ENCODE measurements around the gene MAPKBP1. TPM values are rescaled to one million over a fixed set of nuclear protein-coding genes. Genes with fewer than 3 reads are reported as not detected.

MAPKBP1 gene
- total RNA-seq, 1 experiment from 2014 or later: 16.2 TPM

DNA sequence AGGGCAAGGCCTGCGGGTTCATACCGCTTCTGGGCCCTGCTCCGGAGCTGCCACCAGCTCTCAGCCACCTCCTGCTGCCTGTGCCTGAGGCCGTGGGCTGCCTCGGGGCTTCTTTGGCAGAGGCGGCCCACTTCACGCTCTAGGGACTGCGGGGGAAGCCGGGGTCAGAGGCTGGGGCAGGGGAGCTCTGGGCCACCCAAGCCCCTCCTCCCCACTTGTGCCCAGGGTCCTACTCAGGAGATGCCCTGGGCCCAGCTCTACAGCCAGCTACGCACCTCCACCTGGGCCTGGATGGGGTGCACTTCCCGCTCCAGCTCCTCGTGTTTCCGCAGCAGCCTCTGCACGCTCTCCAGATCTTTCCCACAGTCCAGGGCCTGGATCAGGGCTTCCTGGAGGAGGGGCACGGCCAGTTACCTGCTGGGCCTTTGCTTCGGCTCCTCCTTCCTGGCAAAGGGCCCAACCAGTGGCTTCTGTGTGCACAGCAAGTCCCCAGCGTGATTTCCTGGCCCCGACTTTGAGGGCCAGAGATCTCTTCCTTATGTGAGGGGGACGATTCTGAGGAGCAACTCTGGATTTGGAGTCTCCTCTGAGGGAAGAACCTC lies 88.3 kb downstream of the MAPKBP1 start:
- Mint-ChIP-seq H3K27ac (ENCODE audit: unreplicated experiment) (no peak overlapping the region), H3K4me1 (ENCODE audit: low read depth, unreplicated experiment) (peaks cover 6% of the 10 kb centered on the region), H3K27me3 (ENCODE audit: insufficient read depth, unreplicated experiment) (no peaks in the 10 kb centered on the region), H3K4me3 (ENCODE audit: unreplicated experiment) (no peak overlapping the region), H3K36me3 (ENCODE audit: insufficient read depth, unreplicated experiment) (no peaks in the 10 kb centered on the region), H3K9me3 (ENCODE audit: unreplicated experiment) (no peaks in the 10 kb centered on the region)
- ChIA-PET CTCF (interaction anchor here (0.8 kb wide), 1 partner anchor 218 kb away, joined by 3 read pairs; no protein-coding TSS in a partner anchor), POLR2A (no interaction called here)
- no peaks in the 10 kb centered on the region for H3K27me3 ChIP-seq (replicated peaks; ENCODE audit: control insufficient read depth, insufficient read depth, low read length)
- TF ChIP-seq, protein P1, sequence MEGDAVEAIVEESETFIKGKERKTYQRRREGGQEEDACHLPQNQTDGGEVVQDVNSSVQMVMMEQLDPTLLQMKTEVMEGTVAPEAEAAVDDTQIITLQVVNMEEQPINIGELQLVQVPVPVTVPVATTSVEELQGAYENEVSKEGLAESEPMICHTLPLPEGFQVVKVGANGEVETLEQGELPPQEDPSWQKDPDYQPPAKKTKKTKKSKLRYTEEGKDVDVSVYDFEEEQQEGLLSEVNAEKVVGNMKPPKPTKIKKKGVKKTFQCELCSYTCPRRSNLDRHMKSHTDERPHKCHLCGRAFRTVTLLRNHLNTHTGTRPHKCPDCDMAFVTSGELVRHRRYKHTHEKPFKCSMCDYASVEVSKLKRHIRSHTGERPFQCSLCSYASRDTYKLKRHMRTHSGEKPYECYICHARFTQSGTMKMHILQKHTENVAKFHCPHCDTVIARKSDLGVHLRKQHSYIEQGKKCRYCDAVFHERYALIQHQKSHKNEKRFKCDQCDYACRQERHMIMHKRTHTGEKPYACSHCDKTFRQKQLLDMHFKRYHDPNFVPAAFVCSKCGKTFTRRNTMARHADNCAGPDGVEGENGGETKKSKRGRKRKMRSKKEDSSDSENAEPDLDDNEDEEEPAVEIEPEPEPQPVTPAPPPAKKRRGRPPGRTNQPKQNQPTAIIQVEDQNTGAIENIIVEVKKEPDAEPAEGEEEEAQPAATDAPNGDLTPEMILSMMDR (IDR thresholded peaks at IDR 0.05; ENCODE audit: insufficient read depth in 1 of 2, low read depth in 1 of 2, low read length in 1 of 2, severe bottlenecking in 1 of 2, unreplicated experiment in 1 of 2): no peak
- no peaks in the 10 kb centered on the region for H3K9me3 ChIP-seq
- peaks cover 21% of the 10 kb centered on the region for H3K4me1 ChIP-seq
- no TSS peak for BruUV-seq (replicated peaks)
- DNase-seq: no peak
- no peak overlapping the region for H3K4me3 ChIP-seq (ENCODE audit: low read depth, low read length)
- intact Hi-C loops (cut with micrococcal nuclease; ENCODE audit: unreplicated experiment): no loop called here
- H3K36me3 ChIP-seq (ENCODE audit: control insufficient read depth, insufficient read depth, low read length): no peaks in the 10 kb centered on the region

DNA sequence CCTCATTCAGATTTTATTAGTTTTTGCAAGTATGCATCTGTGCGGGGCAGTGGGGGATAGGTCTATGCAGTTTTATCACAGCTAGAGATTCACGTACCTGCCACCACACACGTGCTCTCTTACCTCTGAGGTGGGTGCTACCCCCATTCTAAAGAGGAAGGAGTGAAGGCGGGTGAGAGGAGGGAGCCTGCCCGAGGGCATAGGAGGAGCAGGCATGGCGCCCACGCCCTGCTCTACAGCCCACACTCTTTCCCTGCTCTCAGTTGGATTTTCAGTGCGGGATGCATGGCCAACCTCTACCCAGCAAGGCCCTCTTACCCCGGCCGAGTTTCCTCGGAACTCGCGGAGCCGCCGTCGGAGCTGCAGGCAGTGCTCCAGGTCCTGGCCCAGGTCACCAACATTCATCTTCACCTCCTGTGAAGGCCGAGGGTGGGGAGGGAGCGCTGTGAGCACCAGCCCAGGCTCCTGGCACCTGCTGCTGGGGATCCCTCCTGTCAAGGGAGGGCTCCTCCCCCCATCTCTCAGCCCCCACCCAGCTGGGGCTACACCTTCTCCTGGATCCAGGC lies 91.3 kb downstream of the MAPKBP1 start:
- Mint-ChIP-seq H3K27me3 (ENCODE audit: insufficient read depth, unreplicated experiment) (no peaks in the 10 kb centered on the region), H3K9me3 (ENCODE audit: unreplicated experiment) (no peaks in the 10 kb centered on the region), H3K4me3 (ENCODE audit: unreplicated experiment) (no peak overlapping the region), H3K4me1 (ENCODE audit: low read depth, unreplicated experiment) (peaks cover 6% of the 10 kb centered on the region), H3K27ac (ENCODE audit: unreplicated experiment) (peak overlapping the region; percentile 50), H3K36me3 (ENCODE audit: insufficient read depth, unreplicated experiment) (no peaks in the 10 kb centered on the region)
- ChIA-PET CTCF (interaction anchor here (1.0 to 1.7 kb wide), 3 partner anchors 8 to 219 kb away, joined by 3 to 9 read pairs (median 3); no protein-coding TSS in a partner anchor), POLR2A (no interaction called here)
- Histone ChIP-seq H3K27me3 (replicated peaks; ENCODE audit: control insufficient read depth, insufficient read depth, low read length) (no peaks in the 10 kb centered on the region), H3K4me3 (ENCODE audit: low read depth, low read length) (no peak overlapping the region), H3K4me1 (peaks cover 21% of the 10 kb centered on the region), H3K36me3 (ENCODE audit: control insufficient read depth, insufficient read depth, low read length) (no peaks in the 10 kb centered on the region), H3K9me3 (no peaks in the 10 kb centered on the region)
- TF ChIP-seq, protein P1 (IDR thresholded peaks at IDR 0.05; ENCODE audit: insufficient read depth in 1 of 2, low read depth in 1 of 2, low read length in 1 of 2, severe bottlenecking in 1 of 2, unreplicated experiment in 1 of 2): no peak
- DNase-seq: no peak
- intact Hi-C loops (cut with micrococcal nuclease; ENCODE audit: unreplicated experiment): loop anchor here (1.0 kb wide), 1 partner anchor 39 kb away; no protein-coding TSS in a partner anchor
- BruUV-seq (replicated peaks): no TSS peak

GRCh38 chr15:41866263-41866703 lies 92.0 kb downstream of the MAPKBP1 start:
- Mint-ChIP-seq H3K27ac (ENCODE audit: unreplicated experiment) (peak overlapping the region; percentile 50), H3K27me3 (ENCODE audit: insufficient read depth, unreplicated experiment) (no peaks in the 10 kb centered on the region), H3K9me3 (ENCODE audit: unreplicated experiment) (no peaks in the 10 kb centered on the region), H3K4me3 (ENCODE audit: unreplicated experiment) (no peak overlapping the region), H3K4me1 (ENCODE audit: low read depth, unreplicated experiment) (peaks cover 6% of the 10 kb centered on the region), H3K36me3 (ENCODE audit: insufficient read depth, unreplicated experiment) (peaks cover 4% of the 10 kb centered on the region)
- Histone ChIP-seq H3K27me3 (replicated peaks; ENCODE audit: control insufficient read depth, insufficient read depth, low read length) (no peaks in the 10 kb centered on the region), H3K36me3 (ENCODE audit: control insufficient read depth, insufficient read depth, low read length) (no peaks in the 10 kb centered on the region), H3K4me1 (peaks cover 21% of the 10 kb centered on the region), H3K4me3 (ENCODE audit: low read depth, low read length) (no peak overlapping the region), H3K9me3 (no peaks in the 10 kb centered on the region)
- POLR2A ChIA-PET: no interaction called here
- no TSS peak for BruUV-seq (replicated peaks)
- intact Hi-C loops (cut with micrococcal nuclease; ENCODE audit: unreplicated experiment): loop anchor here (1.0 kb wide), 1 partner anchor 38 kb away; no protein-coding TSS in a partner anchor
- TF ChIP-seq, protein P1 (IDR thresholded peaks at IDR 0.05; ENCODE audit: insufficient read depth in 1 of 2, low read depth in 1 of 2, low read length in 1 of 2, severe bottlenecking in 1 of 2, unreplicated experiment in 1 of 2): no peak
- peak; percentile 70 to 83 for DNase-seq
- CTCF ChIA-PET: interaction anchor here (1.0 to 1.7 kb wide), 3 partner anchors 8 to 218 kb away, joined by 3 to 9 read pairs (median 3); no protein-coding TSS in a partner anchor
